HepG2 (cell line): Measurements from ENCODE around the gene HK2. TPM values are rescaled to one million over a fixed set of nuclear protein-coding genes. Genes with fewer than 3 reads are reported as not detected.

Experiments used
- ARID2 ChIP-seq: sonication (generic); formaldehyde crosslinking; IDR thresholded peaks from 2 replicates; pipeline ENCODE4 v1.8.1; 2022; ENCODE audit warnings: mild to moderate bottlenecking, missing genetic modification reagents, borderline replicate concordance
- GABPA ChIP-seq, 2 experiments: IDR thresholded peaks; 2 replicates each; pipeline ENCODE4 v1.6.1; 2011 to 2016; ENCODE audit warnings: low read depth in 2 of 2, low read length in 1 of 2, missing biosample characterization in 1 of 2, missing genetic modification characterization in 1 of 2
- GABPB1 ChIP-seq: IDR thresholded peaks from 2 replicates; pipeline ENCODE4 v1.6.1; 2016; ENCODE audit warnings: mild to moderate bottlenecking, missing genetic modification reagents, moderate library complexity, missing compliant biosample characterization
- KDM2A ChIP-seq: sonication (generic); formaldehyde crosslinking; IDR thresholded peaks from 2 replicates; pipeline ENCODE4 v1.4.0; 2020; ENCODE audit warnings: low read depth, missing genetic modification reagents, borderline replicate concordance
- MBNL3 ChIP-seq: fragments of 250-450 bp; sonication (Bioruptor Pico); conservative IDR thresholded peaks from 2 replicates; pipeline ENCODE4 v1.8.0; 2022; ENCODE audit warnings: mild to moderate bottlenecking, inconsistent platforms
- MYC ChIP-seq: sonication (generic); formaldehyde crosslinking; IDR thresholded peaks from 2 replicates; pipeline ENCODE4 v1.9.0; 2021; ENCODE audit warnings: missing genetic modification reagents, borderline replicate concordance
- REXO4 ChIP-seq: sonication (generic); formaldehyde crosslinking; IDR thresholded peaks from 2 replicates; pipeline ENCODE4 v1.8.0; 2022; ENCODE audit warnings: missing genetic modification reagents, mild to moderate bottlenecking, borderline replicate concordance
- STAG1 ChIP-seq: sonication (generic); formaldehyde crosslinking; IDR thresholded peaks from 2 replicates; pipeline ENCODE4 v1.4.0; 2020; ENCODE audit warnings: missing genetic modification reagents
- ZBTB7A ChIP-seq: sonication (generic); formaldehyde crosslinking; IDR thresholded peaks from 2 replicates; pipeline ENCODE4 v1.8.0; 2022; ENCODE audit warnings: mild to moderate bottlenecking, missing genetic modification reagents
- ZC3H4 ChIP-seq: sonication (generic); formaldehyde crosslinking; IDR thresholded peaks from 2 replicates; pipeline ENCODE4 v1.4.0; 2020; ENCODE audit warnings: missing genetic modification reagents, borderline replicate concordance
- ZFP37 ChIP-seq: sonication (generic); formaldehyde crosslinking; IDR thresholded peaks from 2 replicates; pipeline ENCODE4 v1.4.0; 2020; ENCODE audit warnings: missing genetic modification reagents, borderline replicate concordance
- ZFY ChIP-seq: sonication (generic); formaldehyde crosslinking; IDR thresholded peaks from 2 replicates; pipeline ENCODE4 v1.4.0; 2020; ENCODE audit warnings: missing genetic modification reagents
- ZNF510 ChIP-seq: sonication (generic); formaldehyde crosslinking; IDR thresholded peaks from 2 replicates; pipeline ENCODE4 v1.4.0; 2020; ENCODE audit warnings: low read depth, mild to moderate bottlenecking, missing genetic modification reagents
- ZNF589 ChIP-seq: sonication (generic); formaldehyde crosslinking; conservative IDR thresholded peaks from 2 replicates; pipeline ENCODE4 v1.8.0; 2022; ENCODE audit warnings: mild to moderate bottlenecking, moderate library complexity, missing genetic modification reagents
- polyA plus RNA-seq, 8 experiments: library from polyadenylated mRNA; depleted of rRNA in 3 of 8; stranded (reverse) in 7 of 8; unstranded in 1 of 8; fragments of >200 nt; fragmentation: Illumina TruSeq in 4 of 8; extraction: Trizol in 4 of 8; gene quantifications; 2 replicates each; pipeline versions ENCODE4 v1.2.1 to v1.2.3, GENCODE V29; 2011 to 2016; ENCODE audit warnings: low read depth in 4 of 8, missing spikeins in 1 of 8, mixed read lengths in 1 of 8; ENCODE audit not compliant: insufficient read depth in 1 of 8
- total RNA-seq, 5 experiments: library from RNA; depleted of rRNA; stranded (reverse); fragments of >200 nt; fragmentation: Illumina TruSeq; extraction: Trizol; gene quantifications; 2 replicates each; pipeline ENCODE4 v1.2.3, GENCODE V29; 2016; ENCODE audit warnings: low read depth in 1 of 5
- TF ChIP-seq, protein P1 (sequence below): sonication (generic); formaldehyde crosslinking; IDR thresholded peaks from 2 replicates; pipeline ENCODE4 v1.4.0; 2020; ENCODE audit warnings: mild to moderate bottlenecking, missing genetic modification reagents, borderline replicate concordance
- TF ChIP-seq, protein P2 (sequence below): sonication (generic); formaldehyde crosslinking; IDR thresholded peaks from 2 replicates; pipeline ENCODE4 v1.8.0; 2022; ENCODE audit warnings: missing genetic modification reagents, mild to moderate bottlenecking, borderline replicate concordance
- TF ChIP-seq, protein P3 (sequence below): sonication (generic); formaldehyde crosslinking; IDR thresholded peaks from 2 replicates; pipeline ENCODE4 v1.4.0; 2020; ENCODE audit warnings: missing genetic modification reagents, mild to moderate bottlenecking, borderline replicate concordance
- TF ChIP-seq, protein P4 (sequence below): sonication (generic); formaldehyde crosslinking; IDR thresholded peaks from 2 replicates; pipeline ENCODE4 v1.5.0; 2020; ENCODE audit warnings: mild to moderate bottlenecking, missing genetic modification reagents, moderate library complexity

Gene HK2
- total and polyA plus RNA-seq, 2 of the 13 experiments (the other 11 are each of a cell fraction or from before 2014, with no cell fraction given) = 13.2 to 101 TPM

DNA sequence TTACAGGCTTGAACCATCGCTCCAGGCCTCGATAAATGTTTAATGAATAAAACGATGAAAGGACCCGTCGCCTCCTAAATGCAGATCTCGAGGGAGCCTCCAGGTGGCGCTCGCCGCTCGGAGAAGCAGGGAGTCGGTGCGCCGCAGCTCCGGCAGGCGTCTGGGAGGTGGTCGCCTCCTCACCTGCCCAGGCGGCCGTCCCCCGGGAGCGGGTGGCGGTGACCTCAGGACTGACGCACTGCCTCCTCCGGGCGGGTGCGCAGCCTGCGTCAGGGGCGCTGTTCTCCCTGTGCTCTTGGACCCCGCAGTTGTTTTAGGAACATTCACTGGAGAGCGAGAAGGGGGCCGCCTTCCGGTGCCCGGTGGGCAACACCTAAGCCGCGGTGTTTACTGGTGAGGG is 85.9 kb downstream of the HK2 start (continued):
- TF ChIP-seq, protein P1, sequence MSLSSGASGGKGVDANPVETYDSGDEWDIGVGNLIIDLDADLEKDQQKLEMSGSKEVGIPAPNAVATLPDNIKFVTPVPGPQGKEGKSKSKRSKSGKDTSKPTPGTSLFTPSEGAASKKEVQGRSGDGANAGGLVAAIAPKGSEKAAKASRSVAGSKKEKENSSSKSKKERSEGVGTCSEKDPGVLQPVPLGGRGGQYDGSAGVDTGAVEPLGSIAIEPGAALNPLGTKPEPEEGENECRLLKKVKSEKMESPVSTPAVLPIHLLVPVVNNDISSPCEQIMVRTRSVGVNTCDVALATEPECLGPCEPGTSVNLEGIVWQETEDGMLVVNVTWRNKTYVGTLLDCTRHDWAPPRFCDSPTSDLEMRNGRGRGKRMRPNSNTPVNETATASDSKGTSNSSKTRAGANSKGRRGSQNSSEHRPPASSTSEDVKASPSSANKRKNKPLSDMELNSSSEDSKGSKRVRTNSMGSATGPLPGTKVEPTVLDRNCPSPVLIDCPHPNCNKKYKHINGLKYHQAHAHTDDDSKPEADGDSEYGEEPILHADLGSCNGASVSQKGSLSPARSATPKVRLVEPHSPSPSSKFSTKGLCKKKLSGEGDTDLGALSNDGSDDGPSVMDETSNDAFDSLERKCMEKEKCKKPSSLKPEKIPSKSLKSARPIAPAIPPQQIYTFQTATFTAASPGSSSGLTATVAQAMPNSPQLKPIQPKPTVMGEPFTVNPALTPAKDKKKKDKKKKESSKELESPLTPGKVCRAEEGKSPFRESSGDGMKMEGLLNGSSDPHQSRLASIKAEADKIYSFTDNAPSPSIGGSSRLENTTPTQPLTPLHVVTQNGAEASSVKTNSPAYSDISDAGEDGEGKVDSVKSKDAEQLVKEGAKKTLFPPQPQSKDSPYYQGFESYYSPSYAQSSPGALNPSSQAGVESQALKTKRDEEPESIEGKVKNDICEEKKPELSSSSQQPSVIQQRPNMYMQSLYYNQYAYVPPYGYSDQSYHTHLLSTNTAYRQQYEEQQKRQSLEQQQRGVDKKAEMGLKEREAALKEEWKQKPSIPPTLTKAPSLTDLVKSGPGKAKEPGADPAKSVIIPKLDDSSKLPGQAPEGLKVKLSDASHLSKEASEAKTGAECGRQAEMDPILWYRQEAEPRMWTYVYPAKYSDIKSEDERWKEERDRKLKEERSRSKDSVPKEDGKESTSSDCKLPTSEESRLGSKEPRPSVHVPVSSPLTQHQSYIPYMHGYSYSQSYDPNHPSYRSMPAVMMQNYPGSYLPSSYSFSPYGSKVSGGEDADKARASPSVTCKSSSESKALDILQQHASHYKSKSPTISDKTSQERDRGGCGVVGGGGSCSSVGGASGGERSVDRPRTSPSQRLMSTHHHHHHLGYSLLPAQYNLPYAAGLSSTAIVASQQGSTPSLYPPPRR (CRISPR knock-in tag) = peak; percentile 37; the same call in 1 of the 2 replicates
- TF ChIP-seq, protein P2, sequence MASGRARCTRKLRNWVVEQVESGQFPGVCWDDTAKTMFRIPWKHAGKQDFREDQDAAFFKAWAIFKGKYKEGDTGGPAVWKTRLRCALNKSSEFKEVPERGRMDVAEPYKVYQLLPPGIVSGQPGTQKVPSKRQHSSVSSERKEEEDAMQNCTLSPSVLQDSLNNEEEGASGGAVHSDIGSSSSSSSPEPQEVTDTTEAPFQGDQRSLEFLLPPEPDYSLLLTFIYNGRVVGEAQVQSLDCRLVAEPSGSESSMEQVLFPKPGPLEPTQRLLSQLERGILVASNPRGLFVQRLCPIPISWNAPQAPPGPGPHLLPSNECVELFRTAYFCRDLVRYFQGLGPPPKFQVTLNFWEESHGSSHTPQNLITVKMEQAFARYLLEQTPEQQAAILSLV (CRISPR knock-in tag) = peak; percentile 54; the same call in 1 of the 2 replicates
- TF ChIP-seq ZC3H4 (no peak), ZNF510 (CRISPR knock-in tag) (0 out of 2 replicates have a peak, but pooled peaks have one; percentile 32), ZFP37 (CRISPR knock-in tag) (no peak), KDM2A (CRISPR knock-in tag) (peak; percentile 74), ZFY (CRISPR knock-in tag) (0 out of 2 replicates have a peak, but pooled peaks have one; percentile 17), MBNL3 (CRISPR knock-in tag) (no peak), ARID2 (no peak), ZBTB7A (CRISPR knock-in tag) (peak; percentile 41; the same call in 1 of the 2 replicates), MYC (peak; percentile 32; the same call in 1 of the 2 replicates), REXO4 (no peak), STAG1 (peak; percentile 89), GABPA (IDR thresholded peaks at IDR 0.05; ENCODE audit: low read depth, low read length) (no peak), GABPA (CRISPR knock-in tag; IDR thresholded peaks at IDR 0.05; ENCODE audit: low read depth) (0 out of 2 replicates have a peak, but pooled peaks have one; percentile 16), GABPB1 (CRISPR knock-in tag) (peak; percentile 61; the same call in 1 of the 2 replicates), ZNF589 (CRISPR knock-in tag) (no peak)
- TF ChIP-seq, protein P3, sequence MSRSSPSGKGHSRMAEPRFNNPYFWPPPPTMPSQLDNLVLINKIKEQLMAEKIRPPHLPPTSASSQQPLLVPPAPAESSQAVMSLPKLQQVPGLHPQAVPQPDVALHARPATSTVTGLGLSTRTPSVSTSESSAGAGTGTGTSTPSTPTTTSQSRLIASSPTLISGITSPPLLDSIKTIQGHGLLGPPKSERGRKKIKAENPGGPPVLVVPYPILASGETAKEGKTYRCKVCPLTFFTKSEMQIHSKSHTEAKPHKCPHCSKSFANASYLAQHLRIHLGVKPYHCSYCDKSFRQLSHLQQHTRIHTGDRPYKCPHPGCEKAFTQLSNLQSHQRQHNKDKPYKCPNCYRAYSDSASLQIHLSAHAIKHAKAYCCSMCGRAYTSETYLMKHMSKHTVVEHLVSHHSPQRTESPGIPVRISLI (CRISPR knock-in tag) = peak; percentile 46; the same call in 1 of the 2 replicates
- TF ChIP-seq, protein P4, sequence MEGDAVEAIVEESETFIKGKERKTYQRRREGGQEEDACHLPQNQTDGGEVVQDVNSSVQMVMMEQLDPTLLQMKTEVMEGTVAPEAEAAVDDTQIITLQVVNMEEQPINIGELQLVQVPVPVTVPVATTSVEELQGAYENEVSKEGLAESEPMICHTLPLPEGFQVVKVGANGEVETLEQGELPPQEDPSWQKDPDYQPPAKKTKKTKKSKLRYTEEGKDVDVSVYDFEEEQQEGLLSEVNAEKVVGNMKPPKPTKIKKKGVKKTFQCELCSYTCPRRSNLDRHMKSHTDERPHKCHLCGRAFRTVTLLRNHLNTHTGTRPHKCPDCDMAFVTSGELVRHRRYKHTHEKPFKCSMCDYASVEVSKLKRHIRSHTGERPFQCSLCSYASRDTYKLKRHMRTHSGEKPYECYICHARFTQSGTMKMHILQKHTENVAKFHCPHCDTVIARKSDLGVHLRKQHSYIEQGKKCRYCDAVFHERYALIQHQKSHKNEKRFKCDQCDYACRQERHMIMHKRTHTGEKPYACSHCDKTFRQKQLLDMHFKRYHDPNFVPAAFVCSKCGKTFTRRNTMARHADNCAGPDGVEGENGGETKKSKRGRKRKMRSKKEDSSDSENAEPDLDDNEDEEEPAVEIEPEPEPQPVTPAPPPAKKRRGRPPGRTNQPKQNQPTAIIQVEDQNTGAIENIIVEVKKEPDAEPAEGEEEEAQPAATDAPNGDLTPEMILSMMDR (CRISPR knock-in tag) = peak; percentile 91
